NCI-H446 (cell line): ENCODE data around the gene UACA.
"Not testable (repeated sequence)": the region's sequence is repeated elsewhere in the genome, so short reads cannot be mapped to it uniquely, and the experiment has no call there.

ENCODE experiments used
- DNase-seq, 2 experiments: peaks; one replicate each; lab custom pipeline; 2025; lab: John Stamatoyannopoulos, UW

Gene UACA

GRCh38 chr15:70753101-70753829 is 10.1 kb downstream of the UACA start:
- no peak for DNase-seq

- DNase-seq = no peak
These were observed 11.1 kb downstream of the UACA start for GRCh38 chr15:70752193-70752635.

- no peak for DNase-seq
These were observed 13.0 kb downstream of the UACA start for GRCh38 chr15:70750203-70750869.

DNA sequence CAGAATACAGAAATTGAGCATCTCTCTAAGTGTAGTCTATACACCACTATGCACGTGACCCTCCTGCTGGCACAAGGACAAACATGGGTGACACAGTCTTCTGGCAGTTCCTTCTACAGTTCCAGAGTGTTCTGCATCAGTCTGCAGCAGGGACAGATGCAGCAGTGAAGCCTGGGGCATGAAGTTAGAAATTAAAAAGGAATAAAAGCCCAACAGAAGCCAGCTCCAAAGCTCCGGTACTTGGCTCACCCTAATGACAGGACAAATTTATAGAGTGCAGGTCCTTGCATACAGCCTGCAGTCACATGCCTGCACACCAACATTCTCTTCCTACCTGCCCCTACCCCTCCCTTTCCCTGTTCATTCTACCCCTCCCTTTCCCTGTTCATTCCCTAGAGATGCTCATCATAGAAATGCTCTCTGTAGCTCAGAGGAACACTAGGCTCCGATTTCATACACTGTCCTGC is 15.0 kb downstream of the UACA start:
- no peak for DNase-seq

DNA sequence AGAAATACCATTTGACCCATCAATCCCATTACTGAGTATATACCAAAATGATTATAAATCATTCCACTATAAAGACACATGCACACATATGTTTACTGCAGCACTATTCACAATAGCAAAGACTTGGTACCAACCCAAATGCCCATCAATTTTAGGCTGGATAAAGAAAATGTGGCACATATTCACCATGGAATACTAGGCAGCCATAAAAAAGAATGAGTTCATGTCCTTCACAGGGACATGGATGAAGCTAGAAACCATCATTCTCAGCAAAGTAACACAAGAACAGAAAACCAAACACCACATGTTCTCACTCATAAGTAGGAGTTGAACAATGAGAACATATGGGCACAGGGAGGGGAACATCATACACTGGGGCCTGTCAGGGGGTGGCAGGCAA is 16.8 kb downstream of the UACA start:
- DNase-seq = not testable (repeated sequence)

- no peak for DNase-seq
These were observed 20.4 kb downstream of the UACA start for GRCh38 chr15:70742928-70743327.

DNA sequence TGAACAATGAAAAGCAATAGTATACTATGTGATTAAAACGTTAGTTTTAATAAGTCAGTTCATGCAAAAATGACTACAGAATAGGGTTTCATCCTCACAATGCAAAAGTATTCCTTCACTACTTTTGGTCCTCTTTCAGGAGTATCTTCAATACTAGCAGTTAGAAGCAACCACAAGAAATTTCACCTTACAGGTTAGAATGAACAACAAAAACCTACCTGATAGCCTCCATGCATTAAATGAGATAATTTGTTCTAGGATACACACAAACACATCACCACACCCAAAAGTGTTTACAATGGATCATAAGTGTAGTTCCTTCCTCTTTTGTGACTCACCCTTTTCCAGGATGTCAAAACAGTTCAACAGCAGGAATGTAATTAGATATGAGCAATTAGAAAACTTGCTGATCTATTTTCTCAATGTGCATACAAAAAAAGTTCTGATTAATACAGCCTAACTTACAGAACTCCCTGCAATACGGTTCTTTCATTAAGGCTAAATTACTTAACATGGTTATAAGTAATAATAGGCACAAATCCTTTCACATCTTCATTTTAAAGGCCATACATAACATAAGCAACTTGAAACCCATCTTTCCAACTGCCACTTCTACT is 21.6 kb downstream of the UACA start:
- DNase-seq = no peak

- DNase-seq = peak in 1 of 2 experiments; percentile 38
These were observed 22.2 kb downstream of the UACA start for GRCh38 chr15:70741107-70741531.

DNA sequence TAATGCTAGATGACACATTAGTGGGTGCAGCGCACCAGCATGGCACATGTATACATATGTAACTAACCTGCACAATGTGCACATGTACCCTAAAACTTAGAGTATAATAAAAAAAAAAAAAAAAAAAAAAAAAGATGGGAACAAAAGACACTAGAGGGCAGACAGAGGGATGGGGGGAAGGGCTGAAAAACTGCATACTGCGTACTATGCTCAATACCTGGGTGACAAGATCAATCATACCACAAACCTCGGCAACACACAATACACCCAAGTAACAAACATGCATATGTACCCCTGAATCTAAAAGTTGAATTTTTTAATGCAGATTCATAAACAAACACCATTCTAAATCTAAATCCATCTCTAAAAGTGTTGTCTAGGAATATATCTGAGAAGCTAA is 28.3 kb downstream of the UACA start:
- not testable (repeated sequence) for DNase-seq

DNA sequence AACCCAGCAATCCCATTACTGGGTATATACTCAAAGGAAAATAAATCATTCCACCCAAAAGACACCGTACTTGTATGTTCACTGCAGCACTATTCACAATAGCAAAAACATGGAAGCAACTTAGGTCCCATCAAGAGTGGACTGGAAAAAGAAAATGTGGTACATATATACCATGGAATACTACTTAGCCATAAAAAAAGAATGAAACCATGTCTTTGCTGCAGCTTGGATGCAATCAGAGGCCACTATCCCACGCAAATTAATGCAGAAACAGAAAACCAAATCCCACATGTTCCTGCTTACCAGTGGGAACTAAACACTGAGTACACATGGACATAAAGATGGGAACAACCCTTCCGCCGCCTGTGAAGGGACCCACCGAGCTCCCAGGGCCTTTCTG is 34.2 kb downstream of the UACA start:
- DNase-seq = no peak

- DNase-seq = no peak
These were observed 36.6 kb downstream of the UACA start for GRCh38 chr15:70726753-70727152.

DNA sequence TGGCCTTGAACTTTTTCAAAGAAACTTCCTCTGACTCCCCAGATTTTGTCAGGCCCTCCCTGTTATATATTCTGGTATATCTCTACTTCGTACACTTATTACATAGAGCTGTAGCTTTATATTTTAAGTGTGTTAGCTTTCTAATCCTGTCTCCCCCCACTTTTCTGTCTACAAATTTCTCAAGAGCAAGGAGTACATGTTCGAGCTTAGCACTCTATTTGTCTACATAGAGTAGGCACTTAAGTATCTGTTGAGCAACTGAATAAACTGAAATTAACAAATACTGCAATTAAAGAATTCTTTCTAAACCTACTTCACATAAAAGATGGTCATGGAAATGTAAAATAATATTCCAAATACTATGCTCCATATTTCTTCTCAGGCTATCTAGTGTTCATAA is 39.4 kb downstream of the UACA start:
- no peak for DNase-seq

DNA sequence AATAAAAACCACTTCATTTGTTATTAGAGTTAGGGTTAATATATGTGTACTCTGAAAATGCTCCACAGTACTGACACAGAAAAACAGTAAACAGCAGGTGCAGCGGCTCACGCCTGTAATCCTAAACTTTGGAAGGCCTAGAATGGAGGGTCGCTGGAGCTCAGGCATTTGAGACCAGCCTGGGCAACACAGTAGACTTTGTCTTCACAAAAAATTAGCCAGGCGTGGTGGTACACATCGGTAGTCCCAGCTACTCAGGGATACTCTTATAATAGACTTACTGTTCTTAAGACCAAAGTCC is 40.3 kb downstream of the UACA start:
- no peak for DNase-seq

DNA sequence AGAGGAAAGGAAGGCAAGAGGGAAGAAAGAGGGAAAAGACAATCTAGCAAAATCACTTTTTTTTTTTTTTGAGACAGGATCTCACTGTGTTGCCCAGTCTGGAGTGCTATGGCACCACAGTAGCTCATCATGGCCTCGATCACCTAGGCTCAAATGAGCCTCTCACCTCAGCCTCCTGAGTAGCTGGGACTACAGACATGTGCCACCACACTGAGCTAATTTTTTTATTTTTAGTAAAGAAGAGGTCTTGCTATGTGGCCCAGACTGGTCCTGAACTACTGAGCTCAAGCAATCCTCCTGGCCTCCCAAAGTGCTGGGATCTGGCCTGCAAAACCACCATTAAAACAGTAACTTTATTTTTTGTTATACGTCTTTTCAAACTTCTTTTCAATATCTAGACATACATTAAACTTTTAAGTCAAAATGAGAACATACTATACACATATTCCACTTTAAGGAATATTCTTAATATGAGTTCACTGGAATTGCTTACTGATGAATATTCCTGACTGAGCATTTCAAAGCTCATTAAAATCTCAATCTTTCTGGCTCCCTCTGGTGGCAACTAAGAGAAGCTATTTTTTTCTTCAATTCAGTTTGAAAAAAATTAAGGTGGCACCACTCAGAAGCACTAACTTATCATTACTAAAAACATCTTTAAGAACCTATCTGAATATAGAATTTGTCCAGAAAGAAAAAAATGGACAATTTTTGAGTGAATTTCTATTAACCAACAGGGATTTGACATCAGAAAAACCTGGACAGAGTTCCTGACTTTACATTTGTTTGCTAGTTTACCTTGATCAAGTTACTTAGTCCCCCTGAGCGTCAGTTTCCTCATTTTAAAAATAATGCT is 40.9 kb downstream of the UACA start:
- peak in 1 of 2 experiments; percentile 52 for DNase-seq

DNA sequence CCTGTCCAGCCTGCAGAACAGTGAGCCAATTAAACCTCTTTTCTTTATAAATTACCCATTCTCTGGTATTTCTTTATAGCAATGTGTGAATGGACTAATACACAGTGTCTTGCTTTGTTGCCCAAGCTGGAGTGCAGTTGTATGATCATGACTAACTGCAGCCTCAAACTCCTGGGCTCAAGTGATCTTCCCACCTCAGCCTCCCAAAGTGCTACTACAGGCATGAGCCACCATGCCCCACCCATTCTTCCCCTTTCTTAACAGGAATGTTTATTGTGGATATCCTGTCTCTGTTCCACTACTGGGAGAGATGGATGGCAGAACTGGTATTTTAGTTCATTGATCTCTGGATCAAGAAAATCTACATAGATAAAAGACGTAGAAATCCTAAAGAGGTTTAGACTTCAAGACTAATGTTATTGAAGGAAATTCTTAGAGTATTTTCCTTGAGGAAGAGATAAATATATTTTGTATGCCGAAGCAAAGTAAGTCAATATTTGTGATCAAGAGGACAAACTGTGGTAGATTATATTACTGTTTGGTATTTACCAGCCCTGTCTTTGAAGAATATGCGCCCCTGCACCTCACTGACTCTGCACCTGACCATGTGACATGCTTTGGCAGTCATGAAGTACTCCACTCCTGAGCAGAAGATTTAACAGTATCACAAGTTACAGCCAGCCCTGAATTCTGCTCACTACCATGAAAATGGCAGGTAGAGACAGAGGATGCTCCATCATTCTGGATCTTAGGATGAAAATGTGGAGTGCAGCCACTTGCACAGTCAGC is 42.9 kb downstream of the UACA start:
- no peak for DNase-seq

- no peak for DNase-seq
These were observed 46.0 kb downstream of the UACA start for GRCh38 chr15:70717237-70717793.

GRCh38 chr15:70715840-70716485 is 47.4 kb downstream of the UACA start:
- no peak for DNase-seq

GRCh38 chr15:70714565-70714964 is 48.8 kb downstream of the UACA start:
- no peak for DNase-seq

DNA sequence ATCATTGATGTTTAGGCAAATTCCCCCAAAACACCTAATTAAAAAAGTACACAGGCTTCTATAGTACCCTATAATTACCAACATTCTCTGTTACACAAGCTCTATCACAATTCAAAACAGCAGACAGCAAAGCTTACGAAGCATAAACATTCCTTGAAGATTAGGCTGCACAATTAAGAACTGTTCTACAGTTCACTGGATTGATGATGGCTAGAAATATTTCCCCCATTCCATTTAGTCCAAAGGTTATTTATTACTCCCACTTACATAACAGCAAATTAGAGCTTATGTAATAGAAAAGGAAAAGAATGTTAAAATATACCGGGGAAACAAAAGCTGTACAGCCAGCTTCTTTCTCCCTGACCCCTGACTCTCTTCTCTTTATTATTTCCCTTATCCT is 49.3 kb downstream of the UACA start:
- no peak for DNase-seq

DNA sequence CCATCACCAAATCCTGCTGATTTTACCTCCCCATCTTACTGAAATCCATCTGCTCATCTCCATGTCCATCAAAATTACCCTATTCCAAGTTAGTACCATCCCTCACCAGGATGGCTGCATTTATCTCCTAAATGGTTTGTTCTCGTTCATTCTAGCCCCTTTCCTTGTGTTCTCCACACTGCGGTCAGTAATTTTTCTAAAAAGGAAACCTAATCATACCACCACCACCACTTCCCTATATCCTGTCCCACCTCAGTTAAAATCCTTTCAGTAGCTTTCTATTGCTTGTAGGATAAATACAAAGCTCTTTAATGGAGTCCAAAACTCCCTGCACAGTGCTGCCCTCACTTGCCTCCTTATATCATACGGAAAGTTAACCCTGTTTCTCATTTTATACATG is 51.1 kb downstream of the UACA start:
- DNase-seq = no peak

DNA sequence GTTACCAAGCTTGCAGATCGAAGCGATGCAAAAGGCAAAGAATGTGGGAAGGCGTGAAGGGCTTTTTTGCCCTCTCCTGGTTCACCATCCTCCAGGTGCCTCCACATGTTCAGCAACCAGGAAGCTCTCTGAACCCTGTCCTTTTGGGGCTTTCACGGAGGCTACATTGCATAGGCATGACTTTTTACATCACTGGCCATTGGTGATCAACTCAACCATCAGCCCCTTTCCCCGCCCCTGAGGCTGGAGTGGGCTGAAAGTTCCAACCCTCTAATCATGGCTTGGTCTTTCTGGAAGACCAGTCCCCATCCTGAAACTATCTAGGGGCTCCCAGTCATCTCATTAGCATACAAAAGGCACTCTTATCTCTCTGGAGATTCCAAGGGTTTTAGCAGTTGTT is 52.6 kb downstream of the UACA start:
- no peak for DNase-seq
